Activated CD4-positive, alpha-beta T cell treated with anti-CD3 and anti-CD28 coated beads, Interleukin-10, Interleukin-2, amounts not matched to agents 100 ng/mL and 50 ng/mL, durations not matched to agents 16 hours and 8 hours (primary cell): Measurements from ENCODE around the gene LUZP2.

ENCODE experiments used
- DNase-seq: peaks from one replicate; pipeline ENCODE4 v3.0.0-alpha.2; 2020

The LUZP2 gene

GRCh38 chr11:24731554-24731953, 234.7 kb downstream of the LUZP2 start:
- DNase-seq = no peak

- no peak for DNase-seq
These were observed 237.9 kb downstream of the LUZP2 start for GRCh38 chr11:24734742-24735237.

GRCh38 chr11:24738972-24739371, 242.1 kb downstream of the LUZP2 start:
- no peak for DNase-seq

- DNase-seq = no peak
These were observed 242.8 kb downstream of the LUZP2 start for GRCh38 chr11:24739637-24740036.

GRCh38 chr11:24747275-24748251, 250.7 kb downstream of the LUZP2 start:
- no peak for DNase-seq

GRCh38 chr11:24748261-24748660, 251.4 kb downstream of the LUZP2 start:
- DNase-seq = no peak

GRCh38 chr11:24754406-24754805, 257.6 kb downstream of the LUZP2 start:
- DNase-seq = no peak

GRCh38 chr11:24755260-24755839, 258.5 kb downstream of the LUZP2 start:
- no peak for DNase-seq

- DNase-seq = no peak
These were observed 262.9 kb downstream of the LUZP2 start for GRCh38 chr11:24759742-24760141.

- no peak for DNase-seq
These were observed 263.8 kb downstream of the LUZP2 start for GRCh38 chr11:24760681-24761080.

- no peak for DNase-seq
These were observed 265.2 kb downstream of the LUZP2 start for GRCh38 chr11:24762076-24762475.

- no peak for DNase-seq
These were observed 270.6 kb downstream of the LUZP2 start for GRCh38 chr11:24767411-24767810.

- DNase-seq = no peak
These were observed 276.5 kb downstream of the LUZP2 start for GRCh38 chr11:24773322-24773721.

GRCh38 chr11:24779791-24780190, 282.9 kb downstream of the LUZP2 start:
- no peak for DNase-seq

- no peak for DNase-seq
These were observed 284.4 kb downstream of the LUZP2 start for GRCh38 chr11:24781288-24781687.

- DNase-seq = no peak
These were observed 296.6 kb downstream of the LUZP2 start for GRCh38 chr11:24793479-24793878.

GRCh38 chr11:24794064-24794463, 297.2 kb downstream of the LUZP2 start:
- DNase-seq = no peak

GRCh38 chr11:24805671-24806070, 308.8 kb downstream of the LUZP2 start:
- no peak for DNase-seq

GRCh38 chr11:24808173-24808572, 311.3 kb downstream of the LUZP2 start:
- DNase-seq = no peak

- DNase-seq = no peak
These were observed 322.2 kb downstream of the LUZP2 start for GRCh38 chr11:24819006-24819405.

GRCh38 chr11:24819863-24820434, 323.1 kb downstream of the LUZP2 start:
- DNase-seq = no peak

GRCh38 chr11:24820541-24820940, 323.7 kb downstream of the LUZP2 start:
- no peak for DNase-seq

GRCh38 chr11:24828938-24829605, 332.2 kb downstream of the LUZP2 start:
- no peak for DNase-seq
